ENCODE measurements around the gene ZFP37.

DNA sequence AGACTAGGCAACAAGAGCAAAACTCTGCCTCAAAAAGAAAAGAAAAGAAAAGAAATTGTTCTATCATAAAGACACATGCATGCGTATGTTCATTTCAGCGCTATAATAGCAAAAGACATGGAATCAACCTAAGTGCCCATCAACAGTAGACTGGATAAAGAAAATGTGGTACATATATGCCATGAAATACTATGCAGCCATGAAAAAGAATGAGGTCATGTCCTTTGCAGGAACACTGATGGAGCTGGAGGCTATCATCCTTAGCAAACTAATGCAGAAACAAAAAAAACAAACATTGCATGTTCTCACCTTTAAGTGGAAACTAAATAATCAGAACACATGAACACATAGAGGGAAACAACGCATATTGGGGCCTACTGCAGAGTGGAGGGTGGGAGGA, 38.3 kb downstream of the ZFP37 start:
- TF ChIP-seq REST (IDR thresholded peaks at IDR 0.05; ENCODE audit: unreplicated experiment): no peak
- no peak for TF ChIP-seq CTCF (conservative IDR thresholded peaks at IDR 0.05; ENCODE audit: low read depth in 2 of 2)
- no peak for TF ChIP-seq EZH2 (IDR thresholded peaks at IDR 0.05; ENCODE audit: low read depth, unreplicated experiment)
- no peak for TF ChIP-seq POLR2AphosphoS5 (IDR thresholded peaks at IDR 0.05; ENCODE audit: low read depth)
- no peak for TF ChIP-seq EZH2phosphoT487 (IDR thresholded peaks at IDR 0.05; ENCODE audit: unreplicated experiment)
- TF ChIP-seq STAT1 (IDR thresholded peaks at IDR 0.05; ENCODE audit: unreplicated experiment): no peak
- no peak for TF ChIP-seq NANOG (IDR thresholded peaks at IDR 0.05; ENCODE audit: borderline replicate concordance)
- TF ChIP-seq CREB1 (CRISPR knock-in tag; IDR thresholded peaks at IDR 0.05; ENCODE audit: low read depth): no peak
- no peak for TF ChIP-seq ZNF331 (CRISPR knock-in tag; IDR thresholded peaks at IDR 0.05; ENCODE audit: low read depth)
- no peak for TF ChIP-seq JUNB (IDR thresholded peaks at IDR 0.05; ENCODE audit: unreplicated experiment)
- TF ChIP-seq ZNF114 (CRISPR knock-in tag; IDR thresholded peaks at IDR 0.05): no peak
- no peak for TF ChIP-seq ETS1 (IDR thresholded peaks at IDR 0.05)
- TF ChIP-seq, protein P1, sequence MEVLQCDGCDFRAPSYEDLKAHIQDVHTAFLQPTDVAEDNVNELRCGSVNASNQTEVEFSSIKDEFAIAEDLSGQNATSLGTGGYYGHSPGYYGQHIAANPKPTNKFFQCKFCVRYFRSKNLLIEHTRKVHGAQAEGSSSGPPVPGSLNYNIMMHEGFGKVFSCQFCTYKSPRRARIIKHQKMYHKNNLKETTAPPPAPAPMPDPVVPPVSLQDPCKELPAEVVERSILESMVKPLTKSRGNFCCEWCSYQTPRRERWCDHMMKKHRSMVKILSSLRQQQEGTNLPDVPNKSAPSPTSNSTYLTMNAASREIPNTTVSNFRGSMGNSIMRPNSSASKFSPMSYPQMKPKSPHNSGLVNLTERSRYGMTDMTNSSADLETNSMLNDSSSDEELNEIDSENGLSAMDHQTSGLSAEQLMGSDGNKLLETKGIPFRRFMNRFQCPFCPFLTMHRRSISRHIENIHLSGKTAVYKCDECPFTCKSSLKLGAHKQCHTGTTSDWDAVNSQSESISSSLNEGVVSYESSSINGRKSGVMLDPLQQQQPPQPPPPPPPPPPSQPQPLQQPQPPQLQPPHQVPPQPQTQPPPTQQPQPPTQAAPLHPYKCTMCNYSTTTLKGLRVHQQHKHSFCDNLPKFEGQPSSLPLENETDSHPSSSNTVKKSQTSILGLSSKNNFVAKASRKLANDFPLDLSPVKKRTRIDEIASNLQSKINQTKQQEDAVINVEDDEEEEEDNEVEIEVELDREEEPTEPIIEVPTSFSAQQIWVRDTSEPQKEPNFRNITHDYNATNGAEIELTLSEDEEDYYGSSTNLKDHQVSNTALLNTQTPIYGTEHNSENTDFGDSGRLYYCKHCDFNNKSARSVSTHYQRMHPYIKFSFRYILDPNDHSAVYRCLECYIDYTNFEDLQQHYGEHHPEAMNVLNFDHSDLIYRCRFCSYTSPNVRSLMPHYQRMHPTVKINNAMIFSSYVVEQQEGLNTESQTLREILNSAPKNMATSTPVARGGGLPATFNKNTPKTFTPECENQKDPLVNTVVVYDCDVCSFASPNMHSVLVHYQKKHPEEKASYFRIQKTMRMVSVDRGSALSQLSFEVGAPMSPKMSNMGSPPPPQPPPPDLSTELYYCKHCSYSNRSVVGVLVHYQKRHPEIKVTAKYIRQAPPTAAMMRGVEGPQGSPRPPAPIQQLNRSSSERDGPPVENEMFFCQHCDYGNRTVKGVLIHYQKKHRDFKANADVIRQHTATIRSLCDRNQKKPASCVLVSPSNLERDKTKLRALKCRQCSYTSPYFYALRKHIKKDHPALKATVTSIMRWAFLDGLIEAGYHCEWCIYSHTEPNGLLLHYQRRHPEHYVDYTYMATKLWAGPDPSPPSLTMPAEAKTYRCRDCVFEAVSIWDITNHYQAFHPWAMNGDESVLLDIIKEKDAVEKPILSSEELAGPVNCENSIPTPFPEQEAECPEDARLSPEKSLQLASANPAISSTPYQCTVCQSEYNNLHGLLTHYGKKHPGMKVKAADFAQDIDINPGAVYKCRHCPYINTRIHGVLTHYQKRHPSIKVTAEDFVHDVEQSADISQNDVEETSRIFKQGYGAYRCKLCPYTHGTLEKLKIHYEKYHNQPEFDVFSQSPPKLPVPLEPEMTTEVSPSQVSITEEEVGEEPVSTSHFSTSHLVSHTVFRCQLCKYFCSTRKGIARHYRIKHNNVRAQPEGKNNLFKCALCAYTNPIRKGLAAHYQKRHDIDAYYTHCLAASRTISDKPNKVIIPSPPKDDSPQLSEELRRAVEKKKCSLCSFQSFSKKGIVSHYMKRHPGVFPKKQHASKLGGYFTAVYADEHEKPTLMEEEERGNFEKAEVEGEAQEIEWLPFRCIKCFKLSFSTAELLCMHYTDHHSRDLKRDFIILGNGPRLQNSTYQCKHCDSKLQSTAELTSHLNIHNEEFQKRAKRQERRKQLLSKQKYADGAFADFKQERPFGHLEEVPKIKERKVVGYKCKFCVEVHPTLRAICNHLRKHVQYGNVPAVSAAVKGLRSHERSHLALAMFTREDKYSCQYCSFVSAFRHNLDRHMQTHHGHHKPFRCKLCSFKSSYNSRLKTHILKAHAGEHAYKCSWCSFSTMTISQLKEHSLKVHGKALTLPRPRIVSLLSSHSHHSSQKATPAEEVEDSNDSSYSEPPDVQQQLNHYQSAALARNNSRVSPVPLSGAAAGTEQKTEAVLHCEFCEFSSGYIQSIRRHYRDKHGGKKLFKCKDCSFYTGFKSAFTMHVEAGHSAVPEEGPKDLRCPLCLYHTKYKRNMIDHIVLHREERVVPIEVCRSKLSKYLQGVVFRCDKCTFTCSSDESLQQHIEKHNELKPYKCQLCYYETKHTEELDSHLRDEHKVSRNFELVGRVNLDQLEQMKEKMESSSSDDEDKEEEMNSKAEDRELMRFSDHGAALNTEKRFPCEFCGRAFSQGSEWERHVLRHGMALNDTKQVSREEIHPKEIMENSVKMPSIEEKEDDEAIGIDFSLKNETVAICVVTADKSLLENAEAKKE (CRISPR knock-in tag; IDR thresholded peaks at IDR 0.05): no peak

Measured in GM23338 (cell line).